Ishikawa (cell line): Measurements from ENCODE around the gene COX6A2.

Experiments used
- CEBPB ChIP-seq: IDR thresholded peaks from 2 replicates; pipeline ENCODE4 v1.6.1; 2012
- CREB1 ChIP-seq: IDR thresholded peaks from 2 replicates; pipeline ENCODE4 v1.6.1; 2012; ENCODE audit warnings: low read depth
- EGR1 ChIP-seq: IDR thresholded peaks from 2 replicates; pipeline ENCODE4 v1.6.1; 2012
- EP300 ChIP-seq: IDR thresholded peaks from 2 replicates; pipeline ENCODE4 v1.6.1; 2012; ENCODE audit warnings: borderline replicate concordance
- FOXM1 ChIP-seq: IDR thresholded peaks from 2 replicates; pipeline ENCODE4 v1.6.1; 2012; ENCODE audit warnings: low read depth, borderline replicate concordance
- MAX ChIP-seq: IDR thresholded peaks from 2 replicates; pipeline ENCODE4 v1.6.1; 2012
- NFIC ChIP-seq: IDR thresholded peaks from 2 replicates; pipeline ENCODE4 v1.6.1; 2012
- RAD21 ChIP-seq: IDR thresholded peaks from 2 replicates; pipeline ENCODE4 v1.6.1; 2012; ENCODE audit warnings: low read depth
- REST ChIP-seq: IDR thresholded peaks from 2 replicates; pipeline ENCODE4 v1.6.1; 2012; ENCODE audit warnings: low read depth, mild to moderate bottlenecking
- TAF1 ChIP-seq: IDR thresholded peaks from 2 replicates; pipeline ENCODE4 v1.6.1; 2012; ENCODE audit warnings: low read depth, mild to moderate bottlenecking
- TCF12 ChIP-seq: IDR thresholded peaks from 2 replicates; pipeline ENCODE4 v1.6.1; 2012; ENCODE audit warnings: low read depth
- TEAD4 ChIP-seq: IDR thresholded peaks from 2 replicates; pipeline ENCODE4 v1.6.1; 2012
- USF1 ChIP-seq: IDR thresholded peaks from 2 replicates; pipeline ENCODE4 v1.6.1; 2012
- YY1 ChIP-seq: IDR thresholded peaks from 2 replicates; pipeline ENCODE4 v1.6.1; 2012; ENCODE audit warnings: low read depth
- ZBTB7A ChIP-seq: IDR thresholded peaks from 2 replicates; pipeline ENCODE4 v1.6.1; 2012; ENCODE audit warnings: low read depth

COX6A2 gene

GRCh38 chr16:31466381-31466841, 38.3 kb upstream of the COX6A2 start:
- no peak for TF ChIP-seq TAF1
- no peak for TF ChIP-seq EP300
- no peak for TF ChIP-seq YY1
- no peak for TF ChIP-seq CEBPB
- no peak for TF ChIP-seq ZBTB7A
- no peak for TF ChIP-seq REST
- TF ChIP-seq TCF12 = no peak
- no peak for TF ChIP-seq FOXM1
- no peak for TF ChIP-seq NFIC
- TF ChIP-seq MAX = no peak
- TF ChIP-seq TEAD4 = no peak
- no peak for TF ChIP-seq EGR1

- TF ChIP-seq ZBTB7A = no peak
- TF ChIP-seq REST = no peak
- no peak for TF ChIP-seq TEAD4
- TF ChIP-seq NFIC = no peak
- TF ChIP-seq MAX = no peak
- no peak for TF ChIP-seq CREB1
- no peak for TF ChIP-seq TCF12
- TF ChIP-seq FOXM1 = no peak
- TF ChIP-seq CEBPB = no peak
- TF ChIP-seq EGR1 = no peak
- no peak for TF ChIP-seq YY1
- no peak for TF ChIP-seq RAD21
- TF ChIP-seq TAF1 = no peak
- no peak for TF ChIP-seq EP300
- TF ChIP-seq USF1 = no peak
These were observed 37.7 kb upstream of the COX6A2 start for GRCh38 chr16:31465788-31466370.

- no peak for TF ChIP-seq REST
- no peak for TF ChIP-seq TEAD4
- no peak for TF ChIP-seq EP300
- TF ChIP-seq YY1 = no peak
- no peak for TF ChIP-seq CEBPB
- no peak for TF ChIP-seq MAX
- TF ChIP-seq FOXM1 = no peak
- TF ChIP-seq TAF1 = no peak
- TF ChIP-seq NFIC = no peak
- no peak for TF ChIP-seq CREB1
- no peak for TF ChIP-seq EGR1
- no peak for TF ChIP-seq RAD21
- no peak for TF ChIP-seq USF1
These were observed 36.7 kb upstream of the COX6A2 start for GRCh38 chr16:31464781-31465260.

GRCh38 chr16:31464348-31464769, 36.2 kb upstream of the COX6A2 start:
- no peak for TF ChIP-seq REST
- TF ChIP-seq ZBTB7A = no peak
- no peak for TF ChIP-seq RAD21
- TF ChIP-seq EGR1 = no peak
- TF ChIP-seq FOXM1 = no peak
- no peak for TF ChIP-seq EP300
- no peak for TF ChIP-seq CREB1
- TF ChIP-seq TAF1 = no peak
- TF ChIP-seq USF1 = no peak
- no peak for TF ChIP-seq TCF12
- TF ChIP-seq YY1 = no peak
- TF ChIP-seq CEBPB = no peak
- TF ChIP-seq MAX = no peak
